CD4-positive, alpha-beta T cell treated with Interleukin-1 beta for 1 hour (primary cell): ENCODE data around the gene MACO1.
"Not testable (repeated sequence)": the region's sequence is repeated elsewhere in the genome, so short reads cannot be mapped to it uniquely, and the experiment has no call there.

Experiments used
- DNase-seq, 2 donors: peaks; one replicate each; pipeline ENCODE4 v3.0.0-alpha.2; 2020 to 2022

The MACO1 gene

GRCh38 chr1:25425098-25426085 lies 5.3 kb upstream of the MACO1 start:
- no peak for DNase-seq

- DNase-seq, result no peak
Observed at GRCh38 chr1:25427696-25428095, 3.0 kb upstream of the MACO1 start.

GRCh38 chr1:25428475-25429166 lies 2.1 kb upstream of the MACO1 start:
- DNase-seq, result no peak

GRCh38 chr1:25430967-25431881 lies 527 bp downstream of the MACO1 start:
- no peak for DNase-seq

- no peak for DNase-seq
Observed at GRCh38 chr1:25431955-25432719, 1.4 kb downstream of the MACO1 start.

GRCh38 chr1:25432749-25433388 lies 2.2 kb downstream of the MACO1 start:
- no peak for DNase-seq

- DNase-seq, result no peak
Observed at GRCh38 chr1:25433389-25434186, 2.9 kb downstream of the MACO1 start.

GRCh38 chr1:25435397-25436108 lies 4.9 kb downstream of the MACO1 start:
- DNase-seq, result no peak

- DNase-seq, result no peak
Observed at GRCh38 chr1:25437672-25438071, 7.0 kb downstream of the MACO1 start.

- DNase-seq, result no peak
Observed at GRCh38 chr1:25439287-25439686, 8.6 kb downstream of the MACO1 start.

GRCh38 chr1:25442178-25442577 lies 11.5 kb downstream of the MACO1 start:
- no peak for DNase-seq

- no peak for DNase-seq
Observed at GRCh38 chr1:25443030-25443699, 12.5 kb downstream of the MACO1 start.

GRCh38 chr1:25444604-25445003 lies 13.9 kb downstream of the MACO1 start:
- DNase-seq, result not testable (repeated sequence)

- DNase-seq, result no peak
Observed at GRCh38 chr1:25445993-25446538, 15.4 kb downstream of the MACO1 start.

GRCh38 chr1:25447547-25447946 lies 16.9 kb downstream of the MACO1 start:
- no peak for DNase-seq

GRCh38 chr1:25450891-25451290 lies 20.2 kb downstream of the MACO1 start:
- DNase-seq, result no peak

- DNase-seq, result no peak
Observed at GRCh38 chr1:25451908-25452307, 21.2 kb downstream of the MACO1 start.

GRCh38 chr1:25456502-25456901 lies 25.8 kb downstream of the MACO1 start:
- DNase-seq, result no peak
